Activated CD4-positive, alpha-beta T cell treated with anti-CD3 and anti-CD28 coated beads for 1 hour (primary cell): Measurements from ENCODE around the gene CEP89.
"Not testable (repeated sequence)": the region's sequence is repeated elsewhere in the genome, so short reads cannot be mapped to it uniquely, and the experiment has no call there.

Source experiments
- DNase-seq: peaks from one replicate; pipeline ENCODE4 v3.0.0-alpha.2; 2020

Gene CEP89

DNA sequence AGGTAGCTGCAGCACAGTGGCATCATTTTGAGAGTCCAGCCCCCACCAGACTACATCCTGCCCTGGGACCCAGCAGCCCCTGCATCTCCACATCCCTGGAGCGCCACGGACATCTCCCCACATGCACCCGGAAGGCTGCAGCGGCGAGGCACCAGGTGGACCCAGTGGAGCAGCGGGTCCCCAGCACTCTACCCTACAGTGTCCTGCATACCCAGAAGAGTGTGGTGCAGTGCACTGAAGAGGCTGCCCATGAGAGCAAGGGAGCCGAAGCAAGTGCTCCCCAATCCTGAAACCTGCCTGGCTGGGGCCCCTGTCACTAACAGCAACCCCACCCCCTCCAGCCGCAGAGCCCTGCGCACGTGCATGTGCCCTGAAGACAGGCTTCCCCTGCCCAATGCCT lies 80.9 kb downstream of the CEP89 start:
- DNase-seq = no peak

DNA sequence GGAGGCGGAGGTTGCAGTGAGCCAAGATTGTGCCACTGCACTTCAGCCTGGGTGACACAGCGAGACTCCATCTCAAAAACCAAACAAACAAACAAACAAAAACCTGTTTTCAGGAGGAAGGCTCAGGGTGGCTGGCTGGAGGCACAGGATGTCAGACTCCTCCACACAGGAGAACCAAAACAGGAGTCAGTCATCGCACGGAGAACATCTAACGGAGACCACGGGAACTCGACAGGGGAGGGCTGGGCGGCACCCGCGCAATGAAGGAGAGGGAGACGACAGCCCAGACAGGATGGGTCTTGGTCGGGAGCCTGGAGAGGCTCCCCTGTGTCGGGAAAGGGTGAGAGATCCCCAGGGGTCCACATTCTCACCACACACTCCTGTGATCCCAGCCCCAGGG lies 81.4 kb downstream of the CEP89 start:
- no peak for DNase-seq

DNA sequence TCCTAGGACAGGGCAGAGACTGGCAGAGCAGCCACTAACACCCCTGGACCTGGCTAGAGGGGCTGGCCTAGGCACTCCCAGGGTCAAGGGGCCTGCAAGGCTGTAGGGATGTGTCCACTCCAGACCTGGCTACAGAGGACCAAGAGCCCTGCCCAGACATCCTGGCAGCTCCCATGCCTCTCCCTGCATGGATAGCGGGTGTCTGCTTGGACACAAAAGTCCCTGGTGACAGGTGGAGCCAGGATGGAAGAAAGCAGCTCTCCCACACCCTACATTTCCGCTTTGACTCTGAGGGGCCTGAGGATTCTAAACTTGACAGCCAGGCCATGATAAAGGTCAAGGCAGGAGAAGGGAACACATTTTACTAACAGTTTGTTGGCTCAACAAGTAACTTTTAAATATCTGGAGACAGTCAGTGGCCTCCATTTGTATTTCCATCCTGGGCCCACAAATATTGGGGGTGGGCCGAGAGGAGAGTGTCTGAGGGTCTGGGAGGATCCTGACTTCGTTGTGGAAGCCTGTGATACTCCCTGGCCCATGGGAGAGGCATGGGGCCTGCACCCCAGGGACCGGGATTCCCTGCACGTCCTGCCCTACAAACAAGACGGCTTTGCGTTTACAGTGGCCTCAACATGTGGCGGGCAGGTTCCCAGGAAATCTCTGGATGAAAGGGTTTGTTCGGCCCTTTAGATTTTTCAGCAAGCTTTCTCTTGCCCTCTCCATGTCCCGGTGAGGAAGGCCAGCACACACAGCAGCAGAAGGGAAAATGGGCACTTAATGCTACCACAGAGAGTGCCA lies 82.4 kb downstream of the CEP89 start:
- no peak for DNase-seq

DNA sequence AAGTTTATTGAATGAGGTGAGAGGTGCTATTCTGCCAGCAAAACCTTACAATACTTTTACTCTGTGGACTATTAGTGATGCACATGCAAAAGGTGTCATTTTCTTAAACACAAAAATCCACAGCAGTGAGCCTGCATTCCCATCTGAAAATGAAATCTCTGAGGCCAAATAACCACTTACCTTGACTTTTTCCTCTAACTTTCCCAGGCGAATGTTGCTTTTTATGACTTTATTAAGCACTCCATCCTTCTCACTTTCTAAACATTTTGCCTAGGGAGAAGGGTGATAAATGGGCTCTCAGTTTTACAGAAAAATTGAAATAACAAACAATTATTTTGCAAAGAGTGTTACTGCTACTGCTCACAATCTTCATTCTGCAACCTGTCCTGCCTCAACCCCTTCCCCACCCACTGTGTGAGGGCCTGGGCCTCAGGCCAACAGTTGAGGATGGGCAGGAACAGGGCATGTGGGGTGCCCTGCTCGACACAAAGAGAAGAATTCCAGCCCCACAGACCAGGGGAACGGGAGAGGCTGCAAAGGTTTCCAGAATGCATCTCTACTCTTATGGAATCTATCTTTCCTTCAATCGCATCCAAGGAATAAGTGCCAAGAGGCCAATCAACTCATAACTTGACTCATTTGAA lies 84.1 kb downstream of the CEP89 start:
- DNase-seq = no peak

DNA sequence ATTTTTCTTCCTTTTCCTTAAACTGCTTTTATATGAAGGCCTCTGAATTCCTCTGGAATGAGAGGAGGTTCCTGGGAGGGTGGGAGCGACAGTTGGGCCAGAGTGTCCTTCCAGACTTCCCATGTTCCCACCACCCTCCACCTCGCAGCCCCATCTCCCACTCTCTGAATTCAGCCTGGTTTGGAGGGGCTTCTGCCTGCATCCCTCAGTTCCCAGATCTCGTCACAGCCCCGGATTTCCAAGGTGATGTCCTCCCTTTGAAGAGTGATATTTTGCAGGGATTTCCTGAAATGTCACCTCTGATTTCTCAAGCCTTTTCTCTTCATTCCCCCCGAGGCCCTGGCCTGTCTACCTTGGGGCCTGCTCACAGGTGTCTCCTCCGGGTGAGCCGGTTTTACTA lies 85.5 kb downstream of the CEP89 start:
- no peak for DNase-seq

DNA sequence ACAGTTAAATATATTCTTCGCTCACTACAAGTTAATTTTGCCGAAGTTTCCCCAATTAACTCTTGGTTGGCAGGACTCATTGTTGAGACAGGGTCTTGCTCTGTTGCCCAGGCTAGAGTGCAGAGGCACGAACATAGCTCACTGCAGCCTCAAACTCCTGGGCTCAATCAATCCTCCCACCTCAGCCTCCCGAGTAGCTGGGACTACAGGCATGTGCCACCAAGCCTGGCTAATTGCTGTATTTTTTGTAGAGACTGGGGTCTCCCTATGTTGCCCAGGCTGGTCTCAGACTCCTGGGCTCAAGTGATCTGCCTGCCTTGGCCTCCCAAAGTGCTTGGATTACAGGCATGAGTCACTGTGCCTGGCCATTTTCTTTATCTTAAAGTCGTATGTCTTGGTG lies 86.5 kb downstream of the CEP89 start:
- DNase-seq = not testable (repeated sequence)

DNA sequence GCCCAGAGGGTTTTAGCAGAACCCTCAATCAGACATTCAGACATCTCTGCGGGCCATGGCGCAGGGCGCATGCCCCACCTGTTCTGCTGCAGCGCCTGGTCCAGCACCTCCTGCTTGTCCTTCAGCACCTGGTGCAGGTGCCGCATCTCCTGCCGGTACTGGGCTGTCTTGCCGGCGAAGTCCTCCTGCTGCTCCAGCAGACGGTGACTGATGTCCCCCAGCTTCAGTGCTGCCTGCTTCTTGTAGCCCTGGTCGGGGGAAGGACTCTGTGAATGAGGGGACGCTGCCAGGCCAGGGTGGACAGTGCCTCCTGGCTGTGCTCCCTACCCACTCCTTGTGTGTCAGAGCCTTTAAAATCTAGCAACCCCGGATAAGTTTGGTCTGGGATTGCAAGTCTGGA lies 90.0 kb downstream of the CEP89 start:
- no peak for DNase-seq

DNA sequence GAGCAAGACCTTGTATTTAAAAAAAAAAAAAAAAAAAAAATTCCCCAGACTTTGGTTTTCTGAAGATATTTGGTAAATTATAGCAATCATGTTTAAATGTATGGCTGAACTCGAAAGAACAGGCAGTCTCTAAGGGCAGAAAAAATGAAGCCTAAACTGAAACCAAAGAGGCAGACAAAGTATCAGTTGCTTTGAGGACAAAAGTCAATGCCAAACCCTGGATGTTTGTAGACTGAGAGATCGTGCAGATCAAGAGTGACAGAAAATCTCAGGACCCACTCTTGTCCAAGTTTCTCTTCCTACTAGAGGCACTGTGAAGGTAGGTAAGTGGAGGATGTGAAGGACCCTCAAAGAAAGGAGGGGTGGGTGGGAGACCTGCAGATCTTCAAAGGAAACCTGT lies 91.1 kb downstream of the CEP89 start:
- DNase-seq = no peak

DNA sequence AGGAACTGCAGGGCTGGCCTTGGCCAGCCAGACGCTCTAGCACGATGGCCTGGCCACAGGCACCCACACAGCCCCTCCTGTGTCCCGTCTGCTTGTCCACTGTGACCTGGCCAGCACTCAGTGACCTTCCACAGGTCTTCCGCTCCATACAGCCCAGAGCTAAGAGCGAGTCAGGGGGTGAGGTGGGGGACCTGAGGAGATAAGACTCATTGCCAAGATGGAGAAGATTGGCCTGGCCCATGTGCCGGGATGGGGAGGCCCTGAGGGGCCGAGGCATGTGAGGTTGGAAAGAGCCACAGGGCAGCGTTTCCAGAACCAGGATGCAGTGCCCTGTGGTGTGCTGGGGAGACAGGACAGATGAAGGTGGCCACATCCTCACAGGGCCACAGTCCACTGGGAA lies 92.0 kb downstream of the CEP89 start:
- no peak for DNase-seq

DNA sequence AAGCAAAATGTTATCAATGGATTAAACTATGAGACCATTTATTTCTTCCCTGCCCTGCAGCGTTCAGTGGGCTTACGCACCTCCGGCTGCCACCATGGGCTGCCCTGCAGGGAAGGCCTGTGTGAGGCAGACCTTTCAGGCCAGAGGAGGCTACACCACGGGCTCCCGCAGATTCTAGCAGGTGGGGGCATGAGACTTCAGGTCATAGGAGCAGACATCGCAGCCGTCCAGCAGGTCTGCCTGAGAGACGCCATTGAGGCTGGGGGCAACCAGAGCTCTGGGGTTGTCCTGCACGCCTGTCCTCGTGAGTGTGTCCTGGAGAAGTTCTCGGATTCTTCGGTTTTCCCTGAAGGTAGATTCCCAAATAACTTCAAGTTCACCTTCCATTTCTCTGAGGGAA lies 92.8 kb downstream of the CEP89 start:
- DNase-seq = no peak

DNA sequence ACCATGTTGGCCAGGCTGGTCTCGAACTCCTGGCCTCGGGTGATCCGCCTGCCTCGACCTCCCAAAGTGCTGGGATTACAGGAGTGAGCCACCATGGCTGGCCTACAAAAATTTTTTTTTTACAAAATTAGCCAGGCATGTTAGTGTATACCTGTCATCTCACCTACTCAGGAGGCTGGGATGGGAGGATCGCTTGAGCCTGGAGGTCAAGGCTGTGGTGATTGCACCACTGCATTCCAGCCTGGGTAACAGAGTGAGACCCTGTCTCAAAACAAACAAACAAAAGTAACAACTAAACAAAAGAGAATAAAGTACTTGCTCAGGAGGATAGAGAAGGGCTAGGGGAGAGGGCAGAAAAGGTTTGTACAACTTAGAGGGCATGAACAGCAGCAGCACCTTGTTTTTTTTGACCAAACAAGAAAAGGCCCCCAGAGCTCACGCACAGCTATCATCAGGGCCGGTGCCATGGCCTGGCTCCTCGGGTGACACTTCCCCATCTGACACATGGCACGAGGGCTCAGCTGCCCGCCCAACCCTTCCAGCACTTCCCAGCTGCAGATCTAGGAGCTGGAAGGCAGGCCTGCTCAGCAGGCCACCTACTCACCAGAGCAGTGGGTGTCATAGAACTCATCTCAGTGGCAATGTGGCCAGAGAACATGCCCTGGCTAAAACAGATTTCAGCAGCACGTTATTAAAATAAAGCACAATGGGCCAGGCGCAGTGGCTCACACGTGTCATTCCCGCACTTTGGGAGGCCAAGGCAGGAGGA lies 93.6 kb downstream of the CEP89 start:
- DNase-seq = no peak

DNA sequence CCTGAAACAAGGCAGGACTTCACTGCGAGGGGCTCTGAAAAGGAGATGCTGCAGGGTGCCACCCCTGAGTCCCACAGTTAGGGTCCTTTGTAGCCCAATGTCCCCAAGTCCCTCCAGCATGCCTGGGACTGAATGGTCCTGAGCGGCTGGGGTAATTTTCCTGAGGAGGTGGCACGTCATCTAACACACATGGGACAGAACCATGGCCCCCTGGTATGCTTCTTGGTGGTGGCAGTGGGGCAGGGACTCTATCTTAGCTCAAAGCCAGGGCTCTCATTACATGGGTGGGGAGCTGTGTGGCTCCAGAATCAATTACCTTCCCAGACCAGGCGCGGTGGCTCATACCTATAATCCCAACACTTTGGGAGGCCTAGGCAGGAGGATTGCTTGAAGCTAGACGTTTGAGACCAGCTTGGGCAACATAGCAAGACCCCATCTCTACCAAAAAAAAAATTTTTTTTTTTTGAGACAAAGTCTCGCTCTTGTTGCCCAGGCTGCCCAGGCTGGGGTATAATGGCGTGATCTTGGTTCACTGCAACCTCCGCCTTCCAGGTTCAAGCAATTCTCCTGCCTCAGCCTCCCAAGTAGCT lies 94.3 kb downstream of the CEP89 start:
- DNase-seq = no peak

DNA sequence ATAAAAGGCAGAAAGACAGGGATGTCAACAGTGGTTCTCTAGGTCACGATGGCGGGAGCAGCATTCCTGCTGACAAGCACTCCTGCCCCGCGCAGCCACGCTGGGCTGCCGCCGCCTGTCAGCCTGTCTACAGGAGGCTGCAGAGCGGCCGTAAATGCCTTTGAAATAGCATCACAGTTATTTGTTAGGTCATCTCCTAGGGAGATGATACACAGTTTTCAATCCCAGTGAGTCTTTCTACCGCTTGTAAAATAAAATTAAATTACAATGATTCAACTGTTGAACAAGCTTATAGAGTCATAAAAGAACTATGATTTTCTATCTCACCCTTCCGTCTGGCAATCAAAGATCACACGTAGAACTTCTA lies 94.9 kb downstream of the CEP89 start:
- DNase-seq = no peak

DNA sequence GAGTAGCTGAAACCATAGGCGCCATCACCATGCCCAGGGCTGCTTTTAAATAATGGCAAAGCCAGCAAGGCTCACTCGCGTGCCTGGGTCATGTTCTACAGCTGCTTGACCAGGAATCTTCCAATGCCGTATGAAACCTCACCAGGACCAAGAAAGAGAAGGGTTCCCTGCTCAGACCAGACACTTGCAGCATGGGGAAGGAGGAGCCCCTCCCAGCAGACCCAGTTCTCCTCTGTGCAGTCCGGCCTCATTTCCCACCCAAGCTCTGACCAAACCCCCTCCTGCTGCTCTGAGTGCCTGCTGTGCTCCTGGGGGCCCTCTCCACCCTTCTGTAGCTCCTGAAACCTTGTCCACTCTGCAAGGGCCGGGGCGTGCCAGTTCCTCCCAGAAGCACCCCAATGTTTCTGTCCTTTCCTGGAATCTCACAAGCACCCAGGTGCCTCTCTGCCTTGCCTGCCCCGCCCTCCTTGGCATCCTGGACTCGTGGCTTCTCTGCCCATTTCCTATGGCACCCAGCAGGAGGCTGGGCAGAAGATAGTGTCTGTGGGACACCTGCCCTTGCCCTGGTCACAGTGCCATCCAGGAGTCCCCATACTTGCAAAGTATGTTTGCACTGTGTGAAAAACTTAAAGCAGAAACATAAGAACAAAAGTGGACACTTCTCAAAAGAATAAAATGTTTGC lies 95.4 kb downstream of the CEP89 start:
- DNase-seq = no peak

DNA sequence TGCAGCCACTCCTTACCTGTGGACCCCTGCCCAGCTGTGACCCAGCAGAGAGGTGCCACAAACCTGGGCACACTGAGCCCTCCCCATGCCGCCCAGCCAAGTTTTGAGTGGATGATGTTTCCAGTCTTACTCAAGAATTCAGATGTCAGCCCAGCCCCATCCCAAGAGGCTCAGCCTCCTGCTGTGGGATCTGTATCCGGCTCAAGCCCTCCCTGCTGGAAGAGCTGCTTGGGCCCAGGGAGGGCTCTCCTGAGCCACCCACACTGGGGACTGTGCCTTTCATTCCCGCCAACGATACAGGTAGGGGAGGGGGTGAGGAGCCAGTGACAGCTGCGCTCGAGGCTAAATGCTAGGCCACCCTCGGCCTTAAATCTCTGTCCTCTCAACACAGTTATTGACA lies 96.3 kb downstream of the CEP89 start:
- no peak for DNase-seq

DNA sequence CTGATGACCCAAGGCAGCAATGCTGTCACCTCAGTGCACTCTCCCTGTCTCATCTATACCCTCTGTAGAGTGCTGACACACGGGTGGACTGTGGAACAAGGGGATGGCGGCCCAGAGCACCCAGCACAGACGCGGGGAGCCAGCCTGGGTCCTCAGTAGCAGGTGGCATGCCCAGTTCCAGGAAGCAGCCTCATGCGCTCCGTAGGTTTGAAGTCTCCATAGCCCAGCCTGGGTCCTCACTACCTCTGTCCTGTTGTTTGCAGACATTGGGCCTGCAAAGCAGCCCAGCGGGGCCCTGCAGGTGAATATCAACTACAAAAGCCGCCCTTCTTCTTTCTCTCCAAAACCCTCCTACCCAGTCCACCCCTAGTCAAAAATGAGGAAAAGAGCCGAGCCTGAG lies 97.2 kb downstream of the CEP89 start:
- DNase-seq = no peak

DNA sequence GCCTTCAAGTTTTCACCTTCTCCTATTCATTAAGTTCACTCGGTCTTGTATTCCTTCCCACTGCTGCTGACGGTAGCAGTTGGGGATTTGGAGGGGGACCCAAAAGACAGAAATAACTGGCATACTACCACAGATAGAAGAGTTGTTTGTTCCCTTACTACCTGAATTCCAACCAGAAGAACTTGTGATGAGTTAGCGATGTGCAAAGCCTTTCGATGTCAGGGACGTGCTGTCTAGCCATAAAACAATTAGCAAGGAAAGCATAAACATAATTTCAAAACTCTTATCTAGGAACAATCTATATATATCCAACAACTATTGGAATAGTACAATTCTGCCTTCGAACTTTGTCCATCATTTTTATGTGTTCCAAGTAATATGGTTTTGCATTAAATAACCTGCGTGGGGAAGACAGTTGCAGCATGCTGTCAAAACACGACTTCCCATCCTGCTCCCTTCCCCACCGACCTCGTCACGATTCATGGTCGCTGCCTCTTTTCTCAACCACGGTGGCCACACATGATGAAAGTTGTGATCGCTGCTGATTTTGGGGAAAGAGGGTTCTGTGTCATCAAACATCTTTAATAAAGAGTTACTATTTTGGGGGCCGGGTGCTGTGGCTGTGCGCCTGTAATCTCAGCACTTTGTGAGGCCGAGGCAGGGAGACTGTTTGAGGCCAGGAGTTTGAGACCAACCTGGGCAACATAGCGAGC lies 98.4 kb downstream of the CEP89 start:
- DNase-seq = no peak

DNA sequence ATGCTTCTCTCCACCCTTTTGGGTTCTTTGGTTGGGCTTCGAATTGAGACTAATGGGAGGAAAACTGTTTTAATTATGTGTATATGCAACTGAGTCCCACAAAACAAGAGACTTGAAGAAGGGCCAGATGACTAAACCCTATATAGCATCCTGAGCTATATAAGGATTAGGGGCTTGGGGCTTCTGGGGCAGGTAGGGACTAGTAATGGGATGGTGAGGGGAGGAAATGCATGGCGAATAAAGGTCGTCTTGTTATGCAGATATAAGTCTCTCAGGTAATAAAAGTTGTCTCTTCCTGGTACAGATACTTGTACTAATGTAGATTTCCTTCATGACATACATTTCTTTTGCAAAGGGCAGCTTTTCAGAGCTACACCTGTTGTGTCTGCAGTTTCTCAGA lies 99.4 kb downstream of the CEP89 start:
- DNase-seq = no peak

DNA sequence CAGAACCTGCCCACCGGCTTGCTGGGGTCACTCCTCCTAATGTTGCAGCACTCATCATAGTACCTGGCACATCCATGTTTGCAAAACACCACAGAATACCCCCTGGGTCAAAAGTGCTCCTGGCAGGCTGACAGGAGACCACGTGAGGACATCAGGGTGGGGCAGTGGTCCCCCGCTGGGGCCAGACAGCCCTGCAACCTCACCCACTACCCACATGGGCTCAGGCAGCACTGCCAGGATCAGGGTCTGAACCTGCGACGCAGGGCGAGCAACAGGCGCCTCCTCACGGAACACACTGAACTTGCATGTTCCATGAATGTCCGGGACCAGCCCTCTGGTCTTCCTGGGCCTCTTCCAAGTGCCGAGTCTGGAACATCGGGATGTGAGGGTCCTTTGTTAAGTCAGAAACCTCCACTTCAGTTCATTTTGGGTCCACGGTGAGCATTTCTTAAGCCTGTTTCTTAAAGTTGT lies 100.7 kb downstream of the CEP89 start:
- no peak for DNase-seq

DNA sequence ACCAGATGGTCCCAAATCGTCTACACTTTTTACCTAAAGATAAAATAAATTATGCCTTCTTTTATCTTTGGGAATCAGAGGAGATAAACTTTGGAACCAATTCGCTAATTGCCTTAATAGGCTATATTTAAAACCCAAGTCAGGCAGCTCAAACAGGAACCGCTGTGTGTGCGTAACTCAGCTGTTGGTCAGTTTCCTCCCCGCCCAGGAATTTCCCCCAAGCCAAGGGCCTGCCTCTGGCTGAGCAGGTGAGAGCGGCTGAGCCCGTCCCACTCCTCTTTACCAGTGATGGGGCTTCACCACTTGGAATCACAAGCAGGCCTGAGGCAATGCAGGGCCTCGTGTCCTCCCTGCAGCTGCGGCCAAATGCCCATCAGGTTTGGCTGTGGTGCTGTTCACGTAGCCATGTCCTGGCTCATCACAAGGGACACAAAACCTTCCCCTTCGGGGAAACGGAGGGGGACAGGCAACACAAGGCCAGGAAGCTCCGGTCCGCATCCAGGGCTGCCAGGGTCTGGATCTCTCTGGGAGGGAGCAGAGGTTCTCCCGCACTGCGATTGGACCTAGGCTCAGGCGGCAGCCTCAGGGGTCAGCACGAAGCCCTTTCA lies 101.7 kb downstream of the CEP89 start:
- DNase-seq = no peak

DNA sequence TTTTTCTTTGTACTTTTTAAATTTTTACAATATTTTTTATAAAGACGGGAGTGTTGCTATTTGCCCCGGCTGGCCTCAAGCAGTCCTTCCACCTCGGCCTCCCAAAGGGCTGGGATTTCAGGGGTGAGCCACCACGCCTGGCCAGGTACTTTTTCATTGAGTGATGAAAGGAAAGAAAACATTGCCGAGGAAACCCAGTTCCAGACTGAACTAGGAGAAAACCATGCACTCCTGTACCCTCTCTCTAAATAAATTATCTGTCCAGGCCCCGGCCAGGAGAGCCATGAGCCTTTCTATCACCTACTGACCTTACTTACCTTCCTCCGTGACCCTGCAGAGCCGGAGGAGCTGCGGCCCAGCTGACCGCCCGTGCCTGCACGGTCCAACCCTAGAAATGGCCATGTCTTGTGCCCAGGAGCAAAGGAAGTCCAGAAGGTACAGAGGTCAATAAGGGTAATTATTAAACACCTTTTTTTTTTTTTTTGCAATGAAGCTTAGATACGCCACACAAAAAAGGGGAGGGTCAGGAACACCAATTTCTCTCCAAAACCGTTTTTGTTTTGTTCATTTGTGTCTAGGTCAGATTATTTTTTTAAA lies 102.3 kb downstream of the CEP89 start, which contains the start of gene SLC7A9:
TSS of gene SLC7A9 (minus strand) at position 399 of the 597 bp plus-strand sequence. CDS start 1,233 bp downstream, outside the sequence.
- no peak for DNase-seq
